ENCODE measurements around the gene GPC5. TPM values are rescaled to one million over a fixed set of nuclear protein-coding genes. Genes with fewer than 3 reads are reported as not detected.

GPC5 gene
- total RNA-seq, 1 experiment from 2014 or later: 0.26 TPM

DNA sequence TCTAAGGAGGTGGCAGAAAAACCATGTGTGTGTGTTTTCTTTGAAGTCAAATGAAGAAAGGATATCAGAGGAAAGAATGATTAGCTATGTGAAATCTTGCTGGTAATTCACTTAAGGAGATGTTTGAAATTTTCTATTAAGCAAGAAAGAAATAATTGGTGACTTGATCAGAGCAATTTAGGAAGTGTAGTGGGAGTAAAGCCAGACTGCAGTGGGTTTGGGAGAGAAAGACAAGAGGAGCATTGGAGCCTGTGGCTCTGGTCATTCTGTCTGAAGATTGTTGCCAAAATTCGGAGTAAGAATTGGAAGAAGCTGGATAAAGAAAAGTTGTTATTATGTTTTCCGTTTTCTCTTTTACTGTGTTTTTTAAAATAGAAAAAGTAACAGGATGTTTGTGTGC, 640.5 kb downstream of the GPC5 start:
- TF ChIP-seq, protein P1, sequence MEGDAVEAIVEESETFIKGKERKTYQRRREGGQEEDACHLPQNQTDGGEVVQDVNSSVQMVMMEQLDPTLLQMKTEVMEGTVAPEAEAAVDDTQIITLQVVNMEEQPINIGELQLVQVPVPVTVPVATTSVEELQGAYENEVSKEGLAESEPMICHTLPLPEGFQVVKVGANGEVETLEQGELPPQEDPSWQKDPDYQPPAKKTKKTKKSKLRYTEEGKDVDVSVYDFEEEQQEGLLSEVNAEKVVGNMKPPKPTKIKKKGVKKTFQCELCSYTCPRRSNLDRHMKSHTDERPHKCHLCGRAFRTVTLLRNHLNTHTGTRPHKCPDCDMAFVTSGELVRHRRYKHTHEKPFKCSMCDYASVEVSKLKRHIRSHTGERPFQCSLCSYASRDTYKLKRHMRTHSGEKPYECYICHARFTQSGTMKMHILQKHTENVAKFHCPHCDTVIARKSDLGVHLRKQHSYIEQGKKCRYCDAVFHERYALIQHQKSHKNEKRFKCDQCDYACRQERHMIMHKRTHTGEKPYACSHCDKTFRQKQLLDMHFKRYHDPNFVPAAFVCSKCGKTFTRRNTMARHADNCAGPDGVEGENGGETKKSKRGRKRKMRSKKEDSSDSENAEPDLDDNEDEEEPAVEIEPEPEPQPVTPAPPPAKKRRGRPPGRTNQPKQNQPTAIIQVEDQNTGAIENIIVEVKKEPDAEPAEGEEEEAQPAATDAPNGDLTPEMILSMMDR (IDR thresholded peaks at IDR 0.05): no peak
- TF ChIP-seq SIN3A (IDR thresholded peaks at IDR 0.05; ENCODE audit: borderline replicate concordance, insufficient read depth, low read depth, low read length): no peak
- no peak for TF ChIP-seq POLR2AphosphoS5 (IDR thresholded peaks at IDR 0.05; ENCODE audit: low read depth, low read length)
- TF ChIP-seq, protein P2, sequence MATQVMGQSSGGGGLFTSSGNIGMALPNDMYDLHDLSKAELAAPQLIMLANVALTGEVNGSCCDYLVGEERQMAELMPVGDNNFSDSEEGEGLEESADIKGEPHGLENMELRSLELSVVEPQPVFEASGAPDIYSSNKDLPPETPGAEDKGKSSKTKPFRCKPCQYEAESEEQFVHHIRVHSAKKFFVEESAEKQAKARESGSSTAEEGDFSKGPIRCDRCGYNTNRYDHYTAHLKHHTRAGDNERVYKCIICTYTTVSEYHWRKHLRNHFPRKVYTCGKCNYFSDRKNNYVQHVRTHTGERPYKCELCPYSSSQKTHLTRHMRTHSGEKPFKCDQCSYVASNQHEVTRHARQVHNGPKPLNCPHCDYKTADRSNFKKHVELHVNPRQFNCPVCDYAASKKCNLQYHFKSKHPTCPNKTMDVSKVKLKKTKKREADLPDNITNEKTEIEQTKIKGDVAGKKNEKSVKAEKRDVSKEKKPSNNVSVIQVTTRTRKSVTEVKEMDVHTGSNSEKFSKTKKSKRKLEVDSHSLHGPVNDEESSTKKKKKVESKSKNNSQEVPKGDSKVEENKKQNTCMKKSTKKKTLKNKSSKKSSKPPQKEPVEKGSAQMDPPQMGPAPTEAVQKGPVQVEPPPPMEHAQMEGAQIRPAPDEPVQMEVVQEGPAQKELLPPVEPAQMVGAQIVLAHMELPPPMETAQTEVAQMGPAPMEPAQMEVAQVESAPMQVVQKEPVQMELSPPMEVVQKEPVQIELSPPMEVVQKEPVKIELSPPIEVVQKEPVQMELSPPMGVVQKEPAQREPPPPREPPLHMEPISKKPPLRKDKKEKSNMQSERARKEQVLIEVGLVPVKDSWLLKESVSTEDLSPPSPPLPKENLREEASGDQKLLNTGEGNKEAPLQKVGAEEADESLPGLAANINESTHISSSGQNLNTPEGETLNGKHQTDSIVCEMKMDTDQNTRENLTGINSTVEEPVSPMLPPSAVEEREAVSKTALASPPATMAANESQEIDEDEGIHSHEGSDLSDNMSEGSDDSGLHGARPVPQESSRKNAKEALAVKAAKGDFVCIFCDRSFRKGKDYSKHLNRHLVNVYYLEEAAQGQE (IDR thresholded peaks at IDR 0.05; ENCODE audit: insufficient read depth in 1 of 2, low read depth in 2 of 2, low read length in 1 of 2): no peak
- TF ChIP-seq TCF7L2 (IDR thresholded peaks at IDR 0.05; ENCODE audit: low read depth, low read length): no peak
- ATAC-seq (no peak), DNase-seq (ENCODE audit: low read depth, low spot score) (no peak)
- BruUV-seq (replicated peaks): no TSS peak
- POLR2A ChIA-PET: no interaction called here
- H3K4me3 ChIP-seq (ENCODE audit: low read depth in 2 of 2, low read length in 2 of 2): no peak overlapping the region
- H3K27ac ChIP-seq (ENCODE audit: low read length): no peak overlapping the region
- in situ Hi-C loops (cut with HindIII; ENCODE audit: low pct_unique_long_range_greater_than_20kb, low sequenced_read_pairs) (no loop called here), intact Hi-C loops (cut with micrococcal nuclease; ENCODE audit: unreplicated experiment) (no loop called here)
- no peaks in the 10 kb centered on the region for H3K4me1 ChIP-seq (ENCODE audit: control insufficient read depth, insufficient read depth, low read length)
- H3K27me3 ChIP-seq (ENCODE audit: control insufficient read depth, insufficient read depth, low read length): no peaks in the 10 kb centered on the region
- CTCF ChIA-PET: no interaction called here
- no peaks in the 10 kb centered on the region for H3K36me3 ChIP-seq (ENCODE audit: control insufficient read depth, insufficient read depth, low read length)
- no peaks in the 10 kb centered on the region for H3K9me3 ChIP-seq (ENCODE audit: control insufficient read depth, insufficient read depth, low read depth, low read length)

DNA sequence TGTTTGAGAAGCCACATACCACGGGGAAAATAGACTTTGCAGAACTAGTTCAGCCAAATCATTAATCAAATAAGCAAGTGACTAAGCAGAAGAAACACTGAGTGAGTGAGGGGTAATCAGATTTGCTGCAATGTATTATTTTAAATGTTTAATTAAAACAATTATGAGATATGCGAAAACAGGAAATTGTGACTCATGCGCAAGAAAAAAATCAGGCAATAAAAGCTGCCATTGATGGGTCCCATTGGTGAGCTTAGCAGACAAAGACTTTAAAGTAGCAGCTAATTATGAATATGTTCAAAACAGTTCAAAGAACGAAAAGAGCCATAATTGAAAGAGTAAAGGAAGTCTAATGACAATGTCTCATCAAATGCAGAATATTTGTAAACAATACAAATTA, 644.1 kb downstream of the GPC5 start:
- in situ Hi-C loops (cut with HindIII; ENCODE audit: low pct_unique_long_range_greater_than_20kb, low sequenced_read_pairs): no loop called here
- no TSS peak for BruUV-seq (replicated peaks)

More for the DNA sequence above, 644.1 kb downstream of the GPC5 start:
- Histone ChIP-seq H3K4me3 (ENCODE audit: low read depth in 2 of 2, low read length in 2 of 2) (no peak overlapping the region), H3K36me3 (ENCODE audit: control insufficient read depth, insufficient read depth, low read length) (no peaks in the 10 kb centered on the region), H3K27ac (ENCODE audit: low read length) (no peak overlapping the region), H3K27me3 (ENCODE audit: control insufficient read depth, insufficient read depth, low read length) (no peaks in the 10 kb centered on the region), H3K4me1 (ENCODE audit: control insufficient read depth, insufficient read depth, low read length) (no peaks in the 10 kb centered on the region), H3K9me3 (ENCODE audit: control insufficient read depth, insufficient read depth, low read depth, low read length) (no peaks in the 10 kb centered on the region)
- DNase-seq (ENCODE audit: low read depth, low spot score): no peak
- TF ChIP-seq, protein P2 (IDR thresholded peaks at IDR 0.05; ENCODE audit: insufficient read depth in 1 of 2, low read depth in 2 of 2, low read length in 1 of 2): no peak
- TF ChIP-seq SIN3A (IDR thresholded peaks at IDR 0.05; ENCODE audit: borderline replicate concordance, insufficient read depth, low read depth, low read length) (no peak), POLR2AphosphoS5 (IDR thresholded peaks at IDR 0.05; ENCODE audit: low read depth, low read length) (no peak), TCF7L2 (IDR thresholded peaks at IDR 0.05; ENCODE audit: low read depth, low read length) (no peak)
- TF ChIP-seq, protein P1 (IDR thresholded peaks at IDR 0.05): no peak
- CTCF ChIA-PET: no interaction called here
- intact Hi-C loops (cut with micrococcal nuclease; ENCODE audit: unreplicated experiment): no loop called here
- POLR2A ChIA-PET: no interaction called here
- no peak for ATAC-seq
